Urinary bladder (tissue), 4 donors: ENCODE measurements around the gene FOXE3. TPM values are rescaled to one million over a fixed set of nuclear protein-coding genes. Genes with fewer than 3 reads are reported as not detected.

ENCODE experiments used
- DNase-seq: peaks from one replicate; pipeline ENCODE4 v3.0.0-alpha.2; 2015; ENCODE audit errors: extremely low spot score
- H3K27ac ChIP-seq: one replicate; pipeline ENCODE4 v1.5.1; 2013; ENCODE audit warnings: low read depth, mild to moderate bottlenecking, moderate library complexity
- H3K36me3 ChIP-seq: one replicate; pipeline ENCODE4 v1.6.1; 2013; ENCODE audit warnings: mild to moderate bottlenecking, moderate library complexity; ENCODE audit not compliant: insufficient read depth
- H3K4me1 ChIP-seq: one replicate; pipeline ENCODE4 v1.6.1; 2013; ENCODE audit warnings: mild to moderate bottlenecking, moderate library complexity; ENCODE audit not compliant: insufficient read depth
- H3K4me3 ChIP-seq: one replicate; pipeline ENCODE4 v1.5.1; 2013; ENCODE audit warnings: low read depth, low read length
- WGBS: extraction: QIAGEN DNeasy Blood & Tissue Kit; methylation state at CpG from one replicate; pipeline ENCODE4 v1.1.7; 2013; 5-methylcytosine and 5-hydroxymethylcytosine counted together
- polyA plus RNA-seq: library from polyadenylated mRNA; stranded (reverse); fragments of 200-250 nt; gene quantifications from one replicate; pipeline ENCODE4 v1.2.3, GENCODE V29; 2013
- total RNA-seq: library from RNA; depleted of rRNA; stranded (reverse); fragments of >200 nt; gene quantifications from one replicate; pipeline ENCODE4 v1.2.3, GENCODE V29; 2014
- donor health status: healthy with polysubstance abuse.
- donor health status: healthy.

Gene FOXE3
- total and polyA plus RNA-seq, 2 donors = not detected

GRCh38 chr1:47393141-47393540 lies 22.9 kb upstream of the FOXE3 start:
- WGBS = 54% methylated on average over 5 of the region's 5 CpGs
- DNase-seq = no peak

GRCh38 chr1:47395433-47395832 lies 20.7 kb upstream of the FOXE3 start:
- DNase-seq = no peak
- Histone ChIP-seq H3K36me3 (no peaks in the 10 kb centered on the region), H3K27ac (no peak overlapping the region), H3K4me1 (no peaks in the 10 kb centered on the region), H3K4me3 (no peak overlapping the region)
- WGBS = 70% methylated on average over 3 of the region's 3 CpGs

More at GRCh38 chr1:47393141-47393540, 22.9 kb upstream of the FOXE3 start:
- H3K4me3 ChIP-seq = no peak overlapping the region
- H3K4me1 ChIP-seq = no peaks in the 10 kb centered on the region
- no peaks in the 10 kb centered on the region for H3K36me3 ChIP-seq
- H3K27ac ChIP-seq = no peak overlapping the region

- 96% methylated on average over 6 of the region's 6 CpGs for WGBS
- Histone ChIP-seq H3K27ac (no peak overlapping the region), H3K4me1 (no peaks in the 10 kb centered on the region), H3K36me3 (no peaks in the 10 kb centered on the region), H3K4me3 (no peak overlapping the region)
- no peak for DNase-seq
Measured at GRCh38 chr1:47396671-47397196, 19.4 kb upstream of the FOXE3 start.

GRCh38 chr1:47399138-47399845 lies 16.8 kb upstream of the FOXE3 start:
- no peak for DNase-seq
- no peak overlapping the region for H3K27ac ChIP-seq
- H3K36me3 ChIP-seq = no peaks in the 10 kb centered on the region
- 91% methylated on average over 4 of the region's 4 CpGs for WGBS
- H3K4me1 ChIP-seq = no peaks in the 10 kb centered on the region
- no peak overlapping the region for H3K4me3 ChIP-seq

GRCh38 chr1:47399846-47400155 lies 16.3 kb upstream of the FOXE3 start:
- Histone ChIP-seq H3K4me3 (no peak overlapping the region), H3K4me1 (no peaks in the 10 kb centered on the region), H3K27ac (no peak overlapping the region), H3K36me3 (no peaks in the 10 kb centered on the region)
- no peak for DNase-seq
- WGBS = 71% methylated on average over 4 of the region's 4 CpGs

GRCh38 chr1:47401761-47402160 lies 14.3 kb upstream of the FOXE3 start:
- no peaks in the 10 kb centered on the region for H3K4me1 ChIP-seq
- no peak overlapping the region for H3K27ac ChIP-seq
- WGBS = 80% methylated on average over 4 of the region's 4 CpGs
- H3K4me3 ChIP-seq = no peak overlapping the region
- no peaks in the 10 kb centered on the region for H3K36me3 ChIP-seq
- no peak for DNase-seq

- no peak overlapping the region for H3K27ac ChIP-seq
- H3K4me3 ChIP-seq = no peak overlapping the region
- no peak for DNase-seq
- WGBS = 87% methylated on average over 4 of the region's 4 CpGs
- no peaks in the 10 kb centered on the region for H3K36me3 ChIP-seq
- H3K4me1 ChIP-seq = no peaks in the 10 kb centered on the region
Measured at GRCh38 chr1:47402591-47402990, 13.5 kb upstream of the FOXE3 start.

- DNase-seq = no peak
- Histone ChIP-seq H3K4me3 (no peak overlapping the region), H3K36me3 (no peaks in the 10 kb centered on the region), H3K27ac (no peak overlapping the region), H3K4me1 (no peaks in the 10 kb centered on the region)
- 84% methylated on average over 4 of the region's 4 CpGs for WGBS
Measured at GRCh38 chr1:47403321-47403910, 12.7 kb upstream of the FOXE3 start.

- 60% methylated on average over 5 of the region's 5 CpGs for WGBS
- H3K4me1 ChIP-seq = no peaks in the 10 kb centered on the region
- no peak overlapping the region for H3K27ac ChIP-seq
- H3K36me3 ChIP-seq = no peaks in the 10 kb centered on the region
- no peak for DNase-seq
- H3K4me3 ChIP-seq = no peak overlapping the region
Measured at GRCh38 chr1:47405697-47406096, 10.4 kb upstream of the FOXE3 start.

- no peak overlapping the region for H3K27ac ChIP-seq
- no peak for DNase-seq
- no peaks in the 10 kb centered on the region for H3K36me3 ChIP-seq
- H3K4me1 ChIP-seq = no peaks in the 10 kb centered on the region
- WGBS = 92% methylated on average over 5 of the region's 5 CpGs
- H3K4me3 ChIP-seq = no peak overlapping the region
Measured at GRCh38 chr1:47406966-47407365, 9.1 kb upstream of the FOXE3 start.

- Histone ChIP-seq H3K36me3 (no peaks in the 10 kb centered on the region), H3K27ac (no peak overlapping the region), H3K4me3 (no peak overlapping the region), H3K4me1 (no peaks in the 10 kb centered on the region)
- 80% methylated on average over 3 of the region's 3 CpGs for WGBS
- DNase-seq = no peak
Measured at GRCh38 chr1:47407481-47407880, 8.6 kb upstream of the FOXE3 start.

- H3K27ac ChIP-seq = no peak overlapping the region
- H3K4me3 ChIP-seq = no peak overlapping the region
- WGBS = 48% methylated on average over 12 of the region's 12 CpGs
- no peaks in the 10 kb centered on the region for H3K36me3 ChIP-seq
- no peaks in the 10 kb centered on the region for H3K4me1 ChIP-seq
- no peak for DNase-seq
Measured at GRCh38 chr1:47409311-47410067, 6.6 kb upstream of the FOXE3 start.

- H3K36me3 ChIP-seq = no peaks in the 10 kb centered on the region
- no peak overlapping the region for H3K4me3 ChIP-seq
- no peak overlapping the region for H3K27ac ChIP-seq
- no peaks in the 10 kb centered on the region for H3K4me1 ChIP-seq
- WGBS = 58% methylated on average over 3 of the region's 3 CpGs
- no peak for DNase-seq
Measured at GRCh38 chr1:47410068-47410455, 6.0 kb upstream of the FOXE3 start.

GRCh38 chr1:47411436-47411835 lies 4.6 kb upstream of the FOXE3 start:
- H3K27ac ChIP-seq = no peak overlapping the region
- DNase-seq = no peak
- 47% methylated on average over 2 of the region's 2 CpGs for WGBS

More at GRCh38 chr1:47411436-47411835, 4.6 kb upstream of the FOXE3 start:
- Histone ChIP-seq H3K4me3 (no peak overlapping the region), H3K4me1 (peaks cover under 1% of the 10 kb centered on the region), H3K36me3 (no peaks in the 10 kb centered on the region)
